Muscle of leg (tissue), 11 donors: ENCODE results near the gene KPNA6. TPM values are rescaled to one million over a fixed set of nuclear protein-coding genes. Genes with fewer than 3 reads are reported as not detected.
"Not testable (repeated sequence)": the region's sequence is repeated elsewhere in the genome, so short reads cannot be mapped to it uniquely, and the experiment has no call there.

Source experiments
- DNase-seq: peaks from one replicate; pipeline ENCODE4 v3.0.0; 2013
- H3K27ac ChIP-seq: one replicate; pipeline ENCODE4 v1.5.1; 2013; ENCODE audit warnings: mild to moderate bottlenecking, low read length, control low read depth
- H3K27me3 ChIP-seq: one replicate; pipeline ENCODE4 v1.6.1; 2013; ENCODE audit warnings: low read length; ENCODE audit not compliant: control insufficient read depth, insufficient read depth
- H3K36me3 ChIP-seq: one replicate; pipeline ENCODE4 v1.6.1; 2013; ENCODE audit warnings: low read length; ENCODE audit not compliant: control insufficient read depth, insufficient read depth
- H3K4me1 ChIP-seq: one replicate; pipeline ENCODE4 v1.6.1; 2013; ENCODE audit warnings: low read length; ENCODE audit not compliant: control insufficient read depth, insufficient read depth
- H3K4me3 ChIP-seq: one replicate; pipeline ENCODE4 v1.5.1; 2013; ENCODE audit warnings: low read length, control low read depth
- H3K9me3 ChIP-seq: replicated peaks from 2 replicates; pipeline ENCODE4 v1.6.1; 2013; ENCODE audit warnings: low read depth, low read length; ENCODE audit not compliant: control insufficient read depth
- WGBS: methylation state at CpG from one replicate; pipeline ENCODE4 v1.1.5; 2013; ENCODE audit warnings: missing lambda C conversion rate; ENCODE audit not compliant: insufficient coverage; 5-methylcytosine and 5-hydroxymethylcytosine counted together
- polyA plus RNA-seq, 8 donors: library from polyadenylated mRNA; unstranded; fragments of 120-200 nt; gene quantifications; one replicate each; pipeline versions ENCODE4 v1.2.1 to v1.2.3, GENCODE V29; 2013; ENCODE audit warnings: inconsistent platforms in 1 of 8, low replicate concordance in 1 of 8; ENCODE audit not compliant: insufficient read length in 8 of 8, insufficient read depth in 1 of 8
- total RNA-seq: library from RNA; stranded (reverse); fragments of 120-200 nt; gene quantifications from one replicate; pipeline ENCODE4 v1.2.4, GENCODE V29; 2013

Gene KPNA6
- total and polyA plus RNA-seq, 9 donors = 19.7 to 28.3 (median 23.9) TPM

- DNase-seq, H3K27me3 ChIP-seq, H3K27ac ChIP-seq, H3K4me3 ChIP-seq, H3K9me3 ChIP-seq, H3K4me1 ChIP-seq: not testable (repeated sequence)
- WGBS = 89% methylated on average over 3 of the region's 10 CpGs
- H3K36me3 ChIP-seq = peaks cover 72% of the 10 kb centered on the region
Observed at GRCh38 chr1:32165633-32166032, 57.8 kb downstream of the KPNA6 start.

GRCh38 chr1:32170991-32171390 lies 63.1 kb downstream of the KPNA6 start:
- H3K36me3 ChIP-seq = peaks cover 77% of the 10 kb centered on the region
- H3K4me1 ChIP-seq = no peaks in the 10 kb centered on the region
- no CpG with 5 or more reads among the region's 4 CpGs for WGBS
- H3K9me3 ChIP-seq = no peaks in the 10 kb centered on the region
- DNase-seq = no peak
- H3K4me3 ChIP-seq = no peak overlapping the region
- no peak overlapping the region for H3K27ac ChIP-seq
- H3K27me3 ChIP-seq = no peaks in the 10 kb centered on the region

DNA sequence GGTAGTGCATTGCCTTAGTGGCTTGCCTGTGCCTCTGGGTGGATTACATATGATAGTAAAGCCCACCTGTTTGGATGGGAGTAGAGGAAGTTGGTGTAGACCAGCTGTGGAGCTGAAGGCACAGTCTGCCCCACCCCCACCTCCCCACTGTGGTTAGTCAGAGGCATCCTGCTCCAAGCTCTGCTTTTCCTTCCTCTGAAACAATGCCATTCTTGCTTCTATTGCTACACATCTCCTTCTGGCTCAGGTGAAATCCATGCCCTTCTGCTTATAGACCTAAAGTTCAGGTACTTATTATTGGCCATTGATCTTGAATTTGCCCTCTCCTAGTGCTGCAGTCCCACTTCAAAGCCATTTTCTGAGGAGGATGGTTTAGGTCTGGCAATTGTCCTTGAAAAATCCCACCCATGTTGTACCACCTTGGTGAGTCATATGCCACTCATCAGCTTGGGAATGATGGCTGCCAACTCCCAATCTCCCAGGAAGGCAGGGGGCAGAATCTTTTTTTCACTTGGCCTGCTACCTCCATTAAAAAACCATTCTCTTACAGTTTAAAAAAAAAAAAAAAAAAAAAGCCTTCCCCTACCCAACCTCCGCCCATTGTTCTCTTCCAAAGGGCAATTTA lies 64.9 kb downstream of the KPNA6 start:
- H3K36me3 ChIP-seq = peaks cover 63% of the 10 kb centered on the region
- H3K4me1 ChIP-seq = no peaks in the 10 kb centered on the region
- no peak overlapping the region for H3K4me3 ChIP-seq
- DNase-seq = no peak
- no peak overlapping the region for H3K27ac ChIP-seq
- WGBS = 80% methylated on average over 1 of the region's 1 CpG
- no peaks in the 10 kb centered on the region for H3K27me3 ChIP-seq
- H3K9me3 ChIP-seq = no peaks in the 10 kb centered on the region

DNA sequence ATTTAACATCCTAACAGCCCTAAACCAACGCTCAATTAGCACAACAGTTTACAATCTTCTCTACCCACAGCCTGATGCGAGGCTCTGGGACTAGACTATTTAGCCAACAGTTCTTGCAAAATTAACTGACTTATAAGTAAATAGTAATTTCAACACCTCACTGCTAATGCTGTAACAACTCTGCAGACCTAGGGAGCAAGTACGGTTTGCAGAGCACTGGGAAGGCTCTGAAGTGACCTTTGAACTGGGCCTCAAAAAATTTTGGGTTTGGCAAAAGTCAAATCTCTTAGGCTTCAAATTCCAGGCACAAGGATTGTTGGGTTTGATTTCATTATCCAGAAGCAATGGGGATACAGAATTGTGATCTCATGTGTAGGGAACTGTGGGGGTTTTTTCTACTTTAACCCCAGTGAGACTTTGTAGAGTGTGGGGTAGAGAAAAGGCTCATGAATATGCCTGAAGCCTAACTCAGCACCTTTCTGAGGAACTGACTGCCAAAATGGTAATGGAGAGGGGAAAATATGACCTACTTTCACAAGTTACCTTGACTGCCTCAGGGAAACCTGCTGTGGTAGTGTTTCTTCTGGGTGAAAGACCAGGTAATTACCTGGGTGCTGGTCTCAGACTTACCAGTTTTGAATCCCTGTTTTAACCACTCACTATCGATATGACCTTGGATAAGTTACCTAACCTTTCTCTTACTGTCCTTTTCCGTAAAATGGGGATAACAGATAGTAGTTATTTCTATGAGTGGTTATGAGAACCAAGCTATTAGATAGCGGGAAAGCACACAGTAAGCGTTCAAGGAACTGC lies 70.7 kb downstream of the KPNA6 start:
- no peak for DNase-seq
- H3K9me3 ChIP-seq = no peaks in the 10 kb centered on the region
- WGBS = 67% methylated on average over 3 of the region's 7 CpGs
- peaks cover 31% of the 10 kb centered on the region for H3K36me3 ChIP-seq
- no peaks in the 10 kb centered on the region for H3K27me3 ChIP-seq
- H3K4me1 ChIP-seq = peaks cover 27% of the 10 kb centered on the region
- H3K27ac ChIP-seq = peak overlapping the region; percentile 98
- no peak overlapping the region for H3K4me3 ChIP-seq

- Histone ChIP-seq H3K9me3 (no peaks in the 10 kb centered on the region), H3K4me1 (peaks cover 27% of the 10 kb centered on the region), H3K36me3 (peaks cover 30% of the 10 kb centered on the region), H3K4me3 (peak overlapping the region; percentile 94), H3K27me3 (no peaks in the 10 kb centered on the region), H3K27ac (peak overlapping the region; percentile 98)
- DNase-seq = no peak
- 13% methylated on average over 1 of the region's 7 CpGs for WGBS
Observed at GRCh38 chr1:32179193-32179442, 71.3 kb downstream of the KPNA6 start.

- H3K27me3 ChIP-seq = no peaks in the 10 kb centered on the region
- peak; percentile 98 for DNase-seq
- peak within 1 kb of the TSS; percentile 94 for H3K4me3 ChIP-seq
- under 1% methylated on average over 79 of the region's 79 CpGs for WGBS
- H3K9me3 ChIP-seq = no peaks in the 10 kb centered on the region
- H3K36me3 ChIP-seq = peaks cover 35% of the 10 kb centered on the region
- peaks cover 27% of the 10 kb centered on the region for H3K4me1 ChIP-seq
- H3K27ac ChIP-seq = peak within 1 kb of the TSS; percentile 98
Observed at GRCh38 chr1:32179443-32180185, 71.8 kb downstream of the KPNA6 start, which contains the start of gene TXLNA. TSS of gene TXLNA (plus strand) at chr1:32179675. CDS start at chr1:32180346, 671 bp downstream.

DNA sequence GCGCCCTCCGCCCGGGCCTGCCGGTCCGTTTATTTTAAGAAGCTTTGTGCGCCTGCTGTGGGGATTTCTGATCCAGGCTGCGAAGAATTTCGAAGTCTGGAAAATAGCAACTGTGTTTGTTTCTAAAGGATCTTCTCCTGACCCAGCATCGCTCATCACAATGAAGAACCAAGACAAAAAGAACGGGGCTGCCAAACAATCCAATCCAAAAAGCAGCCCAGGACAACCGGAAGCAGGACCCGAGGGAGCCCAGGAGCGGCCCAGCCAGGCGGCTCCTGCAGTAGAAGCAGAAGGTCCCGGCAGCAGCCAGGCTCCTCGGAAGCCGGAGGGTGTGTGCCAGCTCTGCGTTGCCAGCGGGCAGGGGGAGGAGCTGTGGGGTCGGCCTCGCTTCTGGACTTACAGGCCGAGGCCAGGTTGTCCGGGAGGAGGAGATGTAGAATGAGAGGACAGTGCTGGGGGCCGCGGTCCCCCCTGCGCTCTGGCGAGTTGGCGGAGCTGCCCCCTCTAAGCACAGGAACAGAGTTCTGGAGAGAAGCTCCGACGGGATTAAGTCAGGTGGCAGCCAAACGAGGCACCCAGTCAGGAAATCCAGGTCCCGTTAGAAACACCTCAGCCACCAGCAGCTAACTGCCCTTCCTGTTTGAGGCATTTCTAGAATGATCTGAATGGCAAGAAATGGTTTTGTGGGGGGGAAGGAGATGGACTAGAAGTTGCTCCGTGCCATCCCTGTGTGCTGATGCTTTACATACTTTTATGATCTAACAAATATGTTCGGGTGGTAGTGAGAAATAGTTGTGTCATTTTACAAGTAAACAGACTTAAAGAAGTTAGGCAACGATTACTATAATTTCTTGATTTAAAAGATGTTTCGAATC lies 72.6 kb downstream of the KPNA6 start:
- Histone ChIP-seq H3K4me1 (peaks cover 27% of the 10 kb centered on the region), H3K27me3 (no peaks in the 10 kb centered on the region), H3K36me3 (peaks cover 36% of the 10 kb centered on the region), H3K9me3 (no peaks in the 10 kb centered on the region), H3K27ac (peak overlapping the region; percentile 98), H3K4me3 (peak overlapping the region; percentile 94)
- peak; percentile 70 for DNase-seq
- 4% methylated on average over 26 of the region's 36 CpGs for WGBS

DNA sequence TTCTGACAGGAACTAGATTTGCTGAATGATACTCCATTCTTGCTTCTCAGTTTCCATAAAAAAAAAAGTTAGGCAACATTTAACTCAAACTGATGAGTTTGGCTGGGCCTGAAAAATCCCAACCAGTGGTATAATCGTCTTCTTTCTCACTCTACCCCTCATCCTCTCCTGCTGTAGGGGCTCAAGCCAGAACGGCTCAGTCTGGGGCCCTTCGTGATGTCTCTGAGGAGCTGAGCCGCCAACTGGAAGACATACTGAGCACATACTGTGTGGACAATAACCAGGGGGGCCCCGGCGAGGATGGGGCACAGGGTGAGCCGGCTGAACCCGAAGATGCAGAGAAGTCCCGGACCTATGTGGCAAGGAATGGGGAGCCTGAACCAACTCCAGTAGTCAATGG lies 73.2 kb downstream of the KPNA6 start:
- H3K27me3 ChIP-seq = no peaks in the 10 kb centered on the region
- peak overlapping the region; percentile 94 for H3K4me3 ChIP-seq
- H3K4me1 ChIP-seq = peaks cover 27% of the 10 kb centered on the region
- WGBS = 60% methylated on average over 9 of the region's 9 CpGs
- no peaks in the 10 kb centered on the region for H3K9me3 ChIP-seq
- peak overlapping the region; percentile 98 for H3K27ac ChIP-seq
- no peak for DNase-seq
- H3K36me3 ChIP-seq = peaks cover 41% of the 10 kb centered on the region

DNA sequence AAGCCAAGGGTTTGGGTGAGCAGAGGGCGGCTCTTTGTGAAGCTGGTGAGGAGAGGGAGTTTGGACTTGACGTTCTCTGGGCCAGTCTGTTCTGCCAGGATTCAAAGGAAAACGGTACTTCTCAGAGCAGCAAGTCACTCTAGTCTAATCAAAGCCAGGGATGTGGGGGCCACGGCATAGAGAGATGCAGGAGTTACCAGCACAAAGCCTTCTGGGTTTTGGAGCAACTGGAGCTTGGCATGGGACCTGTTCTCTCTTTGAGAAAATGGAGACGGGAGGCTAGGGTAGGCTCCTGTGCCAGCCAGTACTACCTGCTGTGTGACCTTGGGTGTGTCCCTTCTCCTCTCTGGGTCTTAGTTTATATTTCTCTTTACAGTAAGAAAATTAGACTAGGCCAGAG lies 73.7 kb downstream of the KPNA6 start:
- Histone ChIP-seq H3K36me3 (peaks cover 46% of the 10 kb centered on the region), H3K27me3 (no peaks in the 10 kb centered on the region), H3K9me3 (no peaks in the 10 kb centered on the region), H3K4me3 (no peak overlapping the region), H3K4me1 (peaks cover 27% of the 10 kb centered on the region), H3K27ac (no peak overlapping the region)
- DNase-seq = no peak
- WGBS = 58% methylated on average over 4 of the region's 5 CpGs
